Measurements from ENCODE around the gene FOXL3. TPM values are rescaled to one million over a fixed set of nuclear protein-coding genes. Genes with fewer than 3 reads are reported as not detected.

FOXL3 gene
- total RNA-seq, 1 donor from 2014 or later = not detected

DNA sequence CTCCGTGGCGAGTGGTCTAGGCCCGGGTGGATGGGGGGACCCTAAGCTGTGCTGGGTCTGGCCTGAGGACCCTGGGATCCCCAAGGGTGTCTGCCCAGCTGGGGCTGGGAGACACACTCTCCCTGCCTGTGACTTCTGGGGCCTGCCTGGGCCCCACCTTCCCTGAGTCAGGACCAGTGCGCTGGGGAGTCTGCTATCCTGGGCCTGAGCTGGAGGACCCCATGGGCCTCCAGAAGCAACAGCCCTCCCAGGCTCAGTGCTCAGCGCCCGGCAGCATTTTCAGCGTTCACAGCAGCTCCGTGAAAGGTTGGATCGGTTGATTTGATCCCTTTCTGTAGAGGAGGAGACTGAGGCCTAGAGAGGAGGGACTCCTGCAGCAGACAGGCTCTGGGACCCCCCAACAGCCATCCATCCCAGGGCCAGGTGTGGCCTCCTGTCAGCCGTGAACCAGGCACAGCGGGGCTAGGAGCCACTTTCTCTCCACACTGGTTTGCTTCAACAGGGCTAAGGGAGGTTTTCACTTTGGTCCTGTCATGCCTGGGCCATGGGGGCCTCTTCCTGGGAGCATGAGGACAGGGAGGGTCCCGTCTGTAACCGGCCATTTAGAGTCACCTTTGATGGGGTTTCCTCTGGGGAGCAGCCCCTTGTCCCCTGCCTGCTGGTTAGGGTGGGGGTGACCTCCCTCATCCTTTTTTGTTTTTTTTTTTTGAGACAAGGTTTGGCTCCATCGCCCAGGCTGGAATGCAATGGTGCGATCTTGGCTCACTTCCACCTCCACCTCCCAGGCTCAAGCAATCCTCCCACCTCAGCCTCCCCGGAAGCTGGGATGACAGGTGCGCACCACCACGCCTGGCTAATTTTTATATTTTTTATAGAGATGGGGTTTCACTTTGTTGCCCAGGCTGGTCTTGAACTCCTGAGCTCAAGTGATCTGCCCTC, 12.4 kb downstream of the FOXL3 start:
- TF ChIP-seq, protein P1, sequence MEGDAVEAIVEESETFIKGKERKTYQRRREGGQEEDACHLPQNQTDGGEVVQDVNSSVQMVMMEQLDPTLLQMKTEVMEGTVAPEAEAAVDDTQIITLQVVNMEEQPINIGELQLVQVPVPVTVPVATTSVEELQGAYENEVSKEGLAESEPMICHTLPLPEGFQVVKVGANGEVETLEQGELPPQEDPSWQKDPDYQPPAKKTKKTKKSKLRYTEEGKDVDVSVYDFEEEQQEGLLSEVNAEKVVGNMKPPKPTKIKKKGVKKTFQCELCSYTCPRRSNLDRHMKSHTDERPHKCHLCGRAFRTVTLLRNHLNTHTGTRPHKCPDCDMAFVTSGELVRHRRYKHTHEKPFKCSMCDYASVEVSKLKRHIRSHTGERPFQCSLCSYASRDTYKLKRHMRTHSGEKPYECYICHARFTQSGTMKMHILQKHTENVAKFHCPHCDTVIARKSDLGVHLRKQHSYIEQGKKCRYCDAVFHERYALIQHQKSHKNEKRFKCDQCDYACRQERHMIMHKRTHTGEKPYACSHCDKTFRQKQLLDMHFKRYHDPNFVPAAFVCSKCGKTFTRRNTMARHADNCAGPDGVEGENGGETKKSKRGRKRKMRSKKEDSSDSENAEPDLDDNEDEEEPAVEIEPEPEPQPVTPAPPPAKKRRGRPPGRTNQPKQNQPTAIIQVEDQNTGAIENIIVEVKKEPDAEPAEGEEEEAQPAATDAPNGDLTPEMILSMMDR (IDR thresholded peaks at IDR 0.05; ENCODE audit: unreplicated experiment) = no peak
- no peak for DNase-seq (ENCODE audit: low spot score, unreplicated experiment)
- Mint-ChIP-seq H3K36me3 (ENCODE audit: insufficient read depth) (no peaks in the 10 kb centered on the region), H3K27me3 (peaks cover 23% of the 10 kb centered on the region), H3K4me3 (ENCODE audit: low read depth) (no peak overlapping the region), H3K4me1 (ENCODE audit: low read depth) (no peaks in the 10 kb centered on the region), H3K27ac (no peak overlapping the region), H3K9me3 (ENCODE audit: low read depth) (no peaks in the 10 kb centered on the region)

DNA sequence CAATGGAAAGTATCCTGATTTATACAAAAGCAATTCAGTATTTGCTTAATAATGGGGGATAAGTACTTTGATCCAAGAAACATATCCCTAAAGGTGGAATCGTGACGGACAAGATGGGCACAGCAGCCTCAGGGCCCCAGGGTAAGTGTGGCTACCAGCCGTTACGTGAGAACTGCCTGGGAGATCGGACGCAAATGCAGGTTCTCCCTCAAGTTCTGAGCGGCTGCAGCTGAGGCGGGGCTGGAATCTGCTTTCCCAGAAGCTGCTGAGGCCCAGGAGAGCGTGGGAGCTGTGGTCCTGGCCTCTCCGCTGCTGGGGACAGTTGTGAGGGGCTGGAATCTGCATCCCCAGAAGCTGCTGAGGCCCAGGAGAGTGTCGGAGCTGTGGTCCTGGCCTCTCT, 13.5 kb downstream of the FOXL3 start:
- H3K4me1 Mint-ChIP-seq (ENCODE audit: low read depth) = no peaks in the 10 kb centered on the region
- H3K4me3 Mint-ChIP-seq (ENCODE audit: low read depth) = no peak overlapping the region
- H3K27me3 Mint-ChIP-seq = peaks cover 23% of the 10 kb centered on the region
- DNase-seq (ENCODE audit: low spot score, unreplicated experiment) = no peak
- H3K9me3 Mint-ChIP-seq (ENCODE audit: low read depth) = peaks cover 4% of the 10 kb centered on the region
- H3K27ac Mint-ChIP-seq = no peak overlapping the region
- no peaks in the 10 kb centered on the region for H3K36me3 Mint-ChIP-seq (ENCODE audit: insufficient read depth)
- TF ChIP-seq, protein P1 (IDR thresholded peaks at IDR 0.05; ENCODE audit: unreplicated experiment) = no peak

DNA sequence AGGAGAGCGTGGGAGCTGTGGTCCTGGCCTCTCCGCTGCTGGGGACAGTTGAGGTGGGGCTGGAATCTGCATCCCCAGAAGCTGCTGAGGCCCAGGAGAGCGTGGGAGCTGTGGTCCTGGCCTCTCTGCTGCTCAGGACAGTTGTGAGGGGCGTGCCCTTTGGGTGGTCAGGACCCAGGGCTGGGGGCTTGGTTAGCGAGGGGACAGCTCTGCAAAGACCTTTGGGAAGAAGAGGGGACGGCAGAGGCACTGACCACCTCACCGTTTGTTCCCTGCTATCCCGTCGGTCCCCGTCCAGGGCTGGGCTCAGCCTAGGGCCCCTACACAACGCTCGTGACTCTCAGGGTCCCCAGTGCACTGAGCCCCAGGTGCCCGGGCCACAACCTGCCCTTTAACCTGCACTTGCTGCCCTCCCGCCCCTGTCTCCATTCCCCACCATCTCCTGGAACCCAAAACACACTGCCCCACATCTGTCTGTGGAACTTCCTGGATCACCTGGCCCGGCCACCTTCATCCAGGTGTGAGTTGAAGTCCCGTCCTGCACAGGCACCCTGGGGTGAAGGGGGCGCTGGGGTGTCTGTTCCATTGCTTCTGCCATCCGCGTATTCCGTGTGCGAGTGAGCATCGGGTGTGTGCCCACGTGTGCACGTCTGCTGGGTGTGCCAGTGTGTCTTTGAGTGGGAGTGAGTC, 14.1 kb downstream of the FOXL3 start:
- TF ChIP-seq, protein P1 (IDR thresholded peaks at IDR 0.05; ENCODE audit: unreplicated experiment) = no peak
- Mint-ChIP-seq H3K4me3 (ENCODE audit: low read depth) (no peak overlapping the region), H3K4me1 (ENCODE audit: low read depth) (no peaks in the 10 kb centered on the region), H3K9me3 (ENCODE audit: low read depth) (peaks cover 4% of the 10 kb centered on the region), H3K27me3 (peaks cover 17% of the 10 kb centered on the region), H3K36me3 (ENCODE audit: insufficient read depth) (no peaks in the 10 kb centered on the region), H3K27ac (no peak overlapping the region)
- DNase-seq (ENCODE audit: low spot score, unreplicated experiment) = no peak

DNA sequence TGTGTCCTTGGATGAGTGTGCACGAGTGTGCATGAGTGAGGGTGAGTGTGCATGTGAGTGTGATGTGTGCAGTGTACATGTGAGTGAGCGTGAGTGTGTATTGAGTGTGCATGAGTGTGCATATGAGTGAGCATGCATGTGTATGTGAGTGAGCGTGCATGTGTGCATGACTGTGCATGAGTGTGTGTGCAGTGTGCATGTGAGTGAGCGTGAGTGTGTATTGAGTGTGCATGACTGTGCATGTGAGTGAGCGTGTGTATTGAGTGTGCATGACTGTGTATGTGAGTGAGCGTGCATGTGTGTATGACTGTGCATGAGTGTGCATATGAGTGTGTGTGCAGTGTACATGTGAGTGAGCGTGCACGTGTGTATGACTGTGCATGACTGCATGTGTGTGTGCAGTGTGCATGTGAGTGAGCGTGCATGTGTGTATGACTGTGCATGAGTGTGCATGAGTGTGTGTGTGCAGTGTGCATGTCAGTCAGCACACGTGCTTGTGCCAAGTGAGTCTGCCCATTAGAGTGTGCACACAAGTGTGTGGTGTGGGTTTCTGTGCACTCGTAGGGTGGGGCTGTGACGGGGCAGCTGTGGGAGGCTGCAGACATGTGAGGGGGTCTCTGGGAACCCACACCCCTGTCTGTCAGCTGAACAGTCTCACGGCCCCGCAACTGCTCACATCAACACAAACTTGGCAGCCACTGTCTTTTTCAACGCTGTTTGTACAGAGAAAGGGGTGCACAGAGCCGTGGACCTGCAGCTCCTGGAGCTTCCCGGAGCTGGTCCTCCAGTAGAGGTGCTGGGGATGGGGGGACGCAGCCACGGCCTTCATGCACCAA, 14.8 kb downstream of the FOXL3 start:
- no peak overlapping the region for H3K4me3 Mint-ChIP-seq (ENCODE audit: low read depth)
- H3K27ac Mint-ChIP-seq = no peak overlapping the region
- TF ChIP-seq, protein P1 (IDR thresholded peaks at IDR 0.05; ENCODE audit: unreplicated experiment) = no peak
- H3K36me3 Mint-ChIP-seq (ENCODE audit: insufficient read depth) = no peaks in the 10 kb centered on the region
- DNase-seq (ENCODE audit: low spot score, unreplicated experiment) = no peak
- no peaks in the 10 kb centered on the region for H3K4me1 Mint-ChIP-seq (ENCODE audit: low read depth)
- peaks cover 4% of the 10 kb centered on the region for H3K9me3 Mint-ChIP-seq (ENCODE audit: low read depth)
- peaks cover 9% of the 10 kb centered on the region for H3K27me3 Mint-ChIP-seq

Data from progenitor cell of endocrine pancreas (in vitro differentiated cells).